AG20443 (cell line): Measurements from ENCODE around the gene ABCC8.

Experiments used
- DNase-seq: peaks from one replicate; pipeline ENCODE4 v3.0.0; 2012; ENCODE audit warnings: low spot score, mixed read lengths

ABCC8 gene

GRCh38 chr11:17403980-17404759 lies 72.5 kb downstream of the ABCC8 start:
- no peak for DNase-seq

- DNase-seq = no peak
Measured at GRCh38 chr11:17402486-17402885, 74.2 kb downstream of the ABCC8 start.

GRCh38 chr11:17401841-17402240 lies 74.8 kb downstream of the ABCC8 start:
- no peak for DNase-seq

- no peak for DNase-seq
Measured at GRCh38 chr11:17401316-17401715, 75.3 kb downstream of the ABCC8 start.

- no peak for DNase-seq
Measured at GRCh38 chr11:17400048-17400775, 76.4 kb downstream of the ABCC8 start.

- DNase-seq = no peak
Measured at GRCh38 chr11:17399236-17399635, 77.4 kb downstream of the ABCC8 start.

- peak; percentile 6 for DNase-seq
Measured at GRCh38 chr11:17397311-17398002, 79.2 kb downstream of the ABCC8 start.

GRCh38 chr11:17396598-17397310 lies 79.9 kb downstream of the ABCC8 start:
- no peak for DNase-seq

GRCh38 chr11:17395978-17396377 lies 80.7 kb downstream of the ABCC8 start:
- no peak for DNase-seq

GRCh38 chr11:17395554-17395961 lies 81.1 kb downstream of the ABCC8 start:
- no peak for DNase-seq

- DNase-seq = no peak
Measured at GRCh38 chr11:17394743-17395390, 81.8 kb downstream of the ABCC8 start.

GRCh38 chr11:17393472-17393871 lies 83.2 kb downstream of the ABCC8 start:
- no peak for DNase-seq

- DNase-seq = no peak
Measured at GRCh38 chr11:17392872-17393271, 83.8 kb downstream of the ABCC8 start.

GRCh38 chr11:17391493-17392355 lies 84.9 kb downstream of the ABCC8 start:
- no peak for DNase-seq

- DNase-seq = no peak
Measured at GRCh38 chr11:17389957-17390649, 86.5 kb downstream of the ABCC8 start.

- DNase-seq = peak; percentile 83
Measured at GRCh38 chr11:17389211-17389956, 87.3 kb downstream of the ABCC8 start.

GRCh38 chr11:17388609-17389210 lies 87.9 kb downstream of the ABCC8 start, which contains the start of gene KCNJ11:
KCNJ11 (minus strand) TSS chr11:17388659; CDS start chr11:17388091, 568 bp downstream.
- no peak for DNase-seq

- DNase-seq = no peak
Measured at GRCh38 chr11:17387811-17388210, 88.8 kb downstream of the ABCC8 start.

GRCh38 chr11:17387254-17387653 lies 89.4 kb downstream of the ABCC8 start:
- DNase-seq = no peak
